Caco-2 (cell line): ENCODE data around the gene TPBGL. TPM values are rescaled to one million over a fixed set of nuclear protein-coding genes. Genes with fewer than 3 reads are reported as not detected.

Experiments used
- BruUV-seq: library from RNA; stranded (reverse); fragments of 400-500 nt; replicated peaks from 2 replicates; lab custom pipeline; 2021; lab: Mats Ljungman, UMichigan
- CTCF ChIA-PET: fragments of 300-600 bp; sonication (Branson Sonifier 250); formaldehyde crosslinking; loops from one replicate; lab custom pipeline; 2022; ENCODE audit warnings: antibody characterized with exemption; lab: Charles Lee
- POLR2A ChIA-PET: fragments of 300-600 bp; sonication (Branson Sonifier 250); formaldehyde crosslinking; loops from one replicate; lab custom pipeline; 2022; ENCODE audit warnings: antibody characterized with exemption; lab: Charles Lee
- DNase-seq, 2 experiments: peaks; one replicate each; pipeline versions ENCODE4 v3.0.0 to v3.0.0-alpha.2; 2020 to 2022
- H3K27me3 ChIP-seq: replicated peaks from 2 replicates; pipeline ENCODE4 v1.6.0; 2011; ENCODE audit warnings: low read length; ENCODE audit not compliant: control insufficient read depth, insufficient read depth
- H3K36me3 ChIP-seq: 2 replicates; pipeline ENCODE4 v1.5.1; 2011; ENCODE audit warnings: low read length; ENCODE audit not compliant: control insufficient read depth, insufficient read depth
- H3K4me1 ChIP-seq: fragments of 250-450 bp; sonication (Bioruptor Pico); 2 replicates; pipeline ENCODE4 v1.5.1; 2020; ENCODE audit warnings: mild to moderate bottlenecking
- H3K4me3 ChIP-seq: 2 replicates; pipeline ENCODE4 v1.5.1; 2011; ENCODE audit warnings: low read depth, mild to moderate bottlenecking, control low read depth, low read length
- H3K9me3 ChIP-seq: fragments of 250-450 bp; sonication (Bioruptor Pico); 2 replicates; pipeline ENCODE4 v1.5.1; 2020; ENCODE audit warnings: mild to moderate bottlenecking, moderate library complexity
- H3K27ac Mint-ChIP-seq: one replicate; pipeline ENCODE4 v1.8.0; 2022; ENCODE audit warnings: mixed read lengths; ENCODE audit not compliant: unreplicated experiment
- H3K27me3 Mint-ChIP-seq: one replicate; pipeline ENCODE4 v1.8.0; 2022; ENCODE audit warnings: mixed read lengths; ENCODE audit not compliant: insufficient read depth, unreplicated experiment
- H3K36me3 Mint-ChIP-seq: one replicate; pipeline ENCODE4 v1.8.0; 2022; ENCODE audit warnings: mild to moderate bottlenecking, mixed read lengths; ENCODE audit not compliant: insufficient read depth, unreplicated experiment
- H3K4me1 Mint-ChIP-seq: one replicate; pipeline ENCODE4 v1.8.0; 2022; ENCODE audit warnings: low read depth, mixed read lengths; ENCODE audit not compliant: unreplicated experiment
- H3K4me3 Mint-ChIP-seq: one replicate; pipeline ENCODE4 v1.8.0; 2022; ENCODE audit warnings: mild to moderate bottlenecking, moderate library complexity, mixed read lengths; ENCODE audit not compliant: unreplicated experiment
- H3K9me3 Mint-ChIP-seq: one replicate; pipeline ENCODE4 v1.8.0; 2022; ENCODE audit warnings: mixed read lengths; ENCODE audit not compliant: unreplicated experiment
- CTCF ChIP-seq, 2 experiments: fragments of 200-600 bp in 1 of 2; IDR thresholded peaks; 1 replicate in 1 of 2; 2 replicates in 1 of 2; pipeline versions ENCODE4 v1.5.1 to v1.8.0; 2011 to 2022; ENCODE audit warnings: antibody characterized with exemption in 1 of 2, control low read depth in 1 of 2, inconsistent platforms in 1 of 2, low read depth in 1 of 2, low read length in 1 of 2, mild to moderate bottlenecking in 1 of 2, moderate library complexity in 1 of 2; ENCODE audit not compliant: insufficient read depth in 1 of 2, severe bottlenecking in 1 of 2, unreplicated experiment in 1 of 2
- intact Hi-C: fragments of 100-400 bp; cut with micrococcal nuclease; formaldehyde crosslinking; loops from one replicate; pipeline ENCODE4 v1.10.0; 2022; ENCODE audit not compliant: unreplicated experiment
- total RNA-seq: library from RNA; stranded (reverse); gene quantifications from 2 replicates; pipeline ENCODE4 v1.2.3, GENCODE V29; 2022

Gene TPBGL
- total RNA-seq, 1 experiment from 2014 or later, result 0.18 TPM

- H3K4me1 ChIP-seq, result peaks cover 21% of the 10 kb centered on the region
- Mint-ChIP-seq H3K4me1 (peaks cover 24% of the 10 kb centered on the region), H3K27me3 (no peaks in the 10 kb centered on the region), H3K4me3 (no peak overlapping the region), H3K9me3 (no peaks in the 10 kb centered on the region), H3K36me3 (peaks cover 75% of the 10 kb centered on the region), H3K27ac (no peak overlapping the region)
- BruUV-seq, result no TSS peak
- ChIA-PET POLR2A (no interaction called here), CTCF (interaction anchor here (0.6 kb wide), 1 partner anchor 330 kb away, joined by 5 read pairs; no protein-coding TSS in a partner anchor)
- peak in 1 of 2 experiments; percentile 26 for DNase-seq
- no peaks in the 10 kb centered on the region for H3K9me3 ChIP-seq
- TF ChIP-seq CTCF (IDR thresholded peaks at IDR 0.05; ENCODE audit: insufficient read depth in 1 of 2, low read depth in 1 of 2, low read length in 1 of 2, severe bottlenecking in 1 of 2, unreplicated experiment in 1 of 2), result no peak
- H3K4me3 ChIP-seq, result no peak overlapping the region
- intact Hi-C loops, result no loop called here
- H3K27me3 ChIP-seq, result no peaks in the 10 kb centered on the region
- peaks cover 9% of the 10 kb centered on the region; the same call in 1 of the 2 replicates for H3K36me3 ChIP-seq
Observed at GRCh38 chr11:75275581-75275980, 35.0 kb downstream of the TPBGL start.

GRCh38 chr11:75276186-75276585 lies 35.6 kb downstream of the TPBGL start:
- DNase-seq, result no peak
- Histone ChIP-seq H3K4me3 (no peak overlapping the region), H3K4me1 (peaks cover 27% of the 10 kb centered on the region), H3K9me3 (no peaks in the 10 kb centered on the region), H3K36me3 (peaks cover 9% of the 10 kb centered on the region; the same call in 1 of the 2 replicates), H3K27me3 (no peaks in the 10 kb centered on the region)
- Mint-ChIP-seq H3K36me3 (peaks cover 75% of the 10 kb centered on the region), H3K9me3 (no peaks in the 10 kb centered on the region), H3K27me3 (no peaks in the 10 kb centered on the region), H3K4me3 (no peak overlapping the region), H3K4me1 (peaks cover 30% of the 10 kb centered on the region), H3K27ac (no peak overlapping the region)
- intact Hi-C loops, result no loop called here
- no TSS peak for BruUV-seq
- ChIA-PET POLR2A (no interaction called here), CTCF (interaction anchor here (1.0 to 1.4 kb wide), 3 partner anchors 19 to 34 kb away, joined by 3 read pairs; no protein-coding TSS in a partner anchor)
- no peak for TF ChIP-seq CTCF (IDR thresholded peaks at IDR 0.05; ENCODE audit: insufficient read depth in 1 of 2, low read depth in 1 of 2, low read length in 1 of 2, severe bottlenecking in 1 of 2, unreplicated experiment in 1 of 2)

GRCh38 chr11:75276686-75277085 lies 36.1 kb downstream of the TPBGL start:
- CTCF ChIA-PET, result interaction anchor here (1.0 to 1.4 kb wide), 3 partner anchors 20 to 34 kb away, joined by 3 read pairs; no protein-coding TSS in a partner anchor
- Mint-ChIP-seq H3K9me3 (no peaks in the 10 kb centered on the region), H3K27me3 (no peaks in the 10 kb centered on the region), H3K36me3 (peaks cover 72% of the 10 kb centered on the region), H3K4me3 (no peak overlapping the region), H3K4me1 (peaks cover 30% of the 10 kb centered on the region), H3K27ac (no peak overlapping the region)
- TF ChIP-seq CTCF (IDR thresholded peaks at IDR 0.05; ENCODE audit: insufficient read depth in 1 of 2, low read depth in 1 of 2, low read length in 1 of 2, severe bottlenecking in 1 of 2, unreplicated experiment in 1 of 2), result no peak
- POLR2A ChIA-PET, result no interaction called here
- DNase-seq, result peak in 1 of 2 experiments; percentile 32
- H3K36me3 ChIP-seq, result peaks cover 10% of the 10 kb centered on the region
- intact Hi-C loops, result no loop called here
- no TSS peak for BruUV-seq
- peaks cover 32% of the 10 kb centered on the region for H3K4me1 ChIP-seq
- no peaks in the 10 kb centered on the region for H3K9me3 ChIP-seq
- H3K27me3 ChIP-seq, result no peaks in the 10 kb centered on the region
- H3K4me3 ChIP-seq, result no peak overlapping the region
